SU-DHL-6 (cell line): Measurements from ENCODE around the gene MCM8.

ENCODE experiments used
- H2AFZ ChIP-seq: fragments of 200-600 bp; sonication (generic); 2 replicates; pipeline ENCODE4 v1.6.1; 2014; ENCODE audit warnings: low read depth, mild to moderate bottlenecking, moderate library complexity, mixed read lengths, antibody characterized with exemption, low read length; ENCODE audit not compliant: severe bottlenecking
- H3F3A ChIP-seq: fragments of 200-600 bp; shearing (Covaris generic); 2 replicates; pipeline ENCODE4 v1.6.0; 2016; ENCODE audit warnings: antibody characterized with exemption, mild to moderate bottlenecking; ENCODE audit not compliant: insufficient read depth
- H3K27ac ChIP-seq: fragments of 200-600 bp; sonication (generic); 2 replicates; pipeline ENCODE4 v1.5.1; 2016; ENCODE audit warnings: low read depth, mild to moderate bottlenecking, low read length, moderate library complexity, mixed read lengths
- H3K27me3 ChIP-seq: fragments of 200-600 bp; sonication (generic), shearing (Covaris generic); 2 replicates; pipeline ENCODE4 v1.6.0; 2014; ENCODE audit warnings: mild to moderate bottlenecking, low read length
- H3K36me3 ChIP-seq: fragments of 200-600 bp; sonication (generic); 2 replicates; pipeline ENCODE4 v1.6.1; 2014; ENCODE audit warnings: mild to moderate bottlenecking, low read length, mixed read lengths
- H3K4me2 ChIP-seq: fragments of 300-600, 200-600 bp; shearing (Covaris generic), sonication (generic); 2 replicates; pipeline ENCODE4 v1.6.0; 2014; ENCODE audit warnings: low read length, low read depth, mild to moderate bottlenecking; ENCODE audit not compliant: poor library complexity, severe bottlenecking
- H3K4me3 ChIP-seq: fragments of 200-600 bp; sonication (generic); 2 replicates; pipeline ENCODE4 v1.5.1; 2014; ENCODE audit warnings: antibody characterized with exemption, low read length, mild to moderate bottlenecking, mixed read lengths; ENCODE audit not compliant: insufficient read depth, poor library complexity, severe bottlenecking
- H3K79me2 ChIP-seq: fragments of 200-600 bp; sonication (generic); 2 replicates; pipeline ENCODE4 v1.6.1; 2014; ENCODE audit warnings: mild to moderate bottlenecking, low read length, moderate library complexity; ENCODE audit not compliant: insufficient read depth
- H3K9ac ChIP-seq: fragments of 200-600 bp; sonication (generic); 2 replicates; pipeline ENCODE4 v1.7.0; 2014; ENCODE audit warnings: mild to moderate bottlenecking, low read length
- H3K9me2 ChIP-seq: fragments of 200-600 bp; sonication (generic); replicated peaks from 2 replicates; pipeline ENCODE4 v1.6.1; 2014; ENCODE audit warnings: low read length; ENCODE audit not compliant: insufficient read depth
- H3K9me3 ChIP-seq: fragments of 200-600 bp; sonication (generic); 2 replicates; pipeline ENCODE4 v1.6.1; 2014; ENCODE audit warnings: low read length, mixed read lengths; ENCODE audit not compliant: insufficient read depth
- H4K20me1 ChIP-seq: fragments of 200-600 bp; sonication (generic); 2 replicates; pipeline ENCODE4 v1.6.1; 2014; ENCODE audit warnings: low read depth, mild to moderate bottlenecking, antibody characterized with exemption, low read length, moderate library complexity, mixed read lengths
- EZH2phosphoT487 ChIP-seq: fragments of 200-600 bp; sonication (generic), shearing (Covaris generic); conservative IDR thresholded peaks from 2 replicates; pipeline ENCODE4 v1.6.1; 2018; ENCODE audit warnings: mild to moderate bottlenecking, antibody characterized with exemption, low read length, moderate library complexity, mixed read lengths
- TF ChIP-seq, protein P1 (sequence below): fragments of 200-600 bp; sonication (generic); IDR thresholded peaks from one replicate; pipeline ENCODE4 v1.5.1; 2017; ENCODE audit warnings: antibody characterized with exemption, mild to moderate bottlenecking, low read length, moderate library complexity; ENCODE audit not compliant: insufficient read depth, poor library complexity, severe bottlenecking

MCM8 gene

GRCh38 chr20:5925551-5925950 lies 24.9 kb upstream of the MCM8 start:
- Histone ChIP-seq H3F3A (no peaks in the 10 kb centered on the region), H3K27ac (no peak overlapping the region), H3K27me3 (no peaks in the 10 kb centered on the region), H3K79me2 (no peaks in the 10 kb centered on the region), H3K9me2 (no peaks in the 10 kb centered on the region), H4K20me1 (no peaks in the 10 kb centered on the region), H2AFZ (no peak overlapping the region), H3K9ac (no peak overlapping the region), H3K4me2 (no peak overlapping the region), H3K36me3 (no peaks in the 10 kb centered on the region), H3K9me3 (no peaks in the 10 kb centered on the region), H3K4me3 (no peak overlapping the region)
- TF ChIP-seq, protein P1, sequence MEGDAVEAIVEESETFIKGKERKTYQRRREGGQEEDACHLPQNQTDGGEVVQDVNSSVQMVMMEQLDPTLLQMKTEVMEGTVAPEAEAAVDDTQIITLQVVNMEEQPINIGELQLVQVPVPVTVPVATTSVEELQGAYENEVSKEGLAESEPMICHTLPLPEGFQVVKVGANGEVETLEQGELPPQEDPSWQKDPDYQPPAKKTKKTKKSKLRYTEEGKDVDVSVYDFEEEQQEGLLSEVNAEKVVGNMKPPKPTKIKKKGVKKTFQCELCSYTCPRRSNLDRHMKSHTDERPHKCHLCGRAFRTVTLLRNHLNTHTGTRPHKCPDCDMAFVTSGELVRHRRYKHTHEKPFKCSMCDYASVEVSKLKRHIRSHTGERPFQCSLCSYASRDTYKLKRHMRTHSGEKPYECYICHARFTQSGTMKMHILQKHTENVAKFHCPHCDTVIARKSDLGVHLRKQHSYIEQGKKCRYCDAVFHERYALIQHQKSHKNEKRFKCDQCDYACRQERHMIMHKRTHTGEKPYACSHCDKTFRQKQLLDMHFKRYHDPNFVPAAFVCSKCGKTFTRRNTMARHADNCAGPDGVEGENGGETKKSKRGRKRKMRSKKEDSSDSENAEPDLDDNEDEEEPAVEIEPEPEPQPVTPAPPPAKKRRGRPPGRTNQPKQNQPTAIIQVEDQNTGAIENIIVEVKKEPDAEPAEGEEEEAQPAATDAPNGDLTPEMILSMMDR, result no peak
- no peak for TF ChIP-seq EZH2phosphoT487

DNA sequence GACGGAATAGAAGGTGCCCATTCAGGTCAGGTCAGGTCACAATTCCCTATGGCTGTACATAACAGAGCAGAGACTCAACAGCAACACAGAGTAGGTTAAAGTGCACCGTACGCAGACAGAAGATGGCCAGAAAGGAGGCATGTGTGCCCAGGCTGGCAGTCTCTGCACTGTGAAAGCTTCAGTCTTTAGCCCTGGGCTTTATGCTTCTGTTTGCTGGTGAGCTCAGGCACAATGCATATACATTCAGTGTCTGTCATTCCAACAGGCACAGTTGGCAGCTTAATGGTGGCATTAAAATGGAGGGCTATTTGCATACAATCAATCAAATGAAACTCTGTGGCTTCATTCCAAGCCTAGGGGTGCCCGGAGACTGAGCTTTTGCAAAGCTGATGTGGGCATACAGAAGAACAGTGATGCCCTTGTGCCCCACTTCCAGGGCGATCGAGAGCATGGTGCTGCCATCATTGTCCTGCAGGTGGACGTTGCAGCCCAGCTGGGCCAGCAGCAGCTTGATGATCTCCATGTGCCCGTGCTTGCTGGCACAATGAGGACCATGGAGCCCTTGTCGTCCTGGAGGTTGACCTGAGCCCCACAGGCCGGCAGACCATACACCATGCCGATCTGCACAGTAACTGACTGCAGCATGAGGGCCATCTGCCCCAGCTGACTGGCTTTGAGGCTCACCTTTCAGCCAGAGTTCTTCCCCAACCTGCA lies 22.5 kb upstream of the MCM8 start:
- Histone ChIP-seq H3F3A (no peaks in the 10 kb centered on the region), H3K4me3 (no peak overlapping the region), H2AFZ (no peak overlapping the region), H4K20me1 (no peaks in the 10 kb centered on the region), H3K27me3 (no peaks in the 10 kb centered on the region), H3K79me2 (no peaks in the 10 kb centered on the region), H3K27ac (no peak overlapping the region), H3K9ac (no peak overlapping the region), H3K36me3 (no peaks in the 10 kb centered on the region), H3K9me3 (no peaks in the 10 kb centered on the region), H3K4me2 (no peak overlapping the region), H3K9me2 (no peaks in the 10 kb centered on the region)
- no peak for TF ChIP-seq EZH2phosphoT487
- TF ChIP-seq, protein P1, result no peak

GRCh38 chr20:5928836-5929715 lies 21.4 kb upstream of the MCM8 start:
- TF ChIP-seq, protein P1, result no peak
- TF ChIP-seq EZH2phosphoT487, result no peak
- Histone ChIP-seq H4K20me1 (no peaks in the 10 kb centered on the region), H3K9me3 (no peaks in the 10 kb centered on the region), H3K27me3 (no peaks in the 10 kb centered on the region), H3K79me2 (no peaks in the 10 kb centered on the region), H2AFZ (no peak overlapping the region), H3K4me2 (no peak overlapping the region), H3K9ac (no peak overlapping the region), H3K36me3 (no peaks in the 10 kb centered on the region), H3K9me2 (no peaks in the 10 kb centered on the region), H3K4me3 (no peak overlapping the region), H3K27ac (no peak overlapping the region), H3F3A (no peaks in the 10 kb centered on the region)
